ENCODE measurements around the gene ZBTB18. TPM values are rescaled to one million over a fixed set of nuclear protein-coding genes. Genes with fewer than 3 reads are reported as not detected.

The ZBTB18 gene
- polyA plus RNA-seq, 1 donor from 2014 or later, result 30.6 TPM

- no peaks in the 10 kb centered on the region for H3F3A ChIP-seq (ENCODE audit: insufficient read depth, low read length, poor library complexity, severe bottlenecking)
- H3K9me2 ChIP-seq (ENCODE audit: insufficient read depth, low read length), result no peaks in the 10 kb centered on the region
- no peak overlapping the region for H3K4me3 ChIP-seq (ENCODE audit: low read length)
- no peak overlapping the region for H2AFZ ChIP-seq (ENCODE audit: low read depth, low read length)
- peaks cover 6% of the 10 kb centered on the region for H3K79me2 ChIP-seq (replicated peaks; ENCODE audit: insufficient read depth, low read length)
- no peaks in the 10 kb centered on the region for H3K9me3 ChIP-seq (ENCODE audit: low read length)
- no peak overlapping the region for H3K4me2 ChIP-seq (ENCODE audit: low read length)
- H3K36me3 ChIP-seq (ENCODE audit: insufficient read depth, low read length), result no peaks in the 10 kb centered on the region
- no peak overlapping the region for H3K27ac ChIP-seq (ENCODE audit: low read length)
- no peaks in the 10 kb centered on the region for H3K27me3 ChIP-seq (ENCODE audit: insufficient read depth, low read depth, low read length)
- no peak for TF ChIP-seq SMC3 (conservative IDR thresholded peaks at IDR 0.05; ENCODE audit: poor library complexity)
- no peak for TF ChIP-seq RAD21 (conservative IDR thresholded peaks at IDR 0.05)
- TF ChIP-seq EP300 (conservative IDR thresholded peaks at IDR 0.05; ENCODE audit: poor library complexity, severe bottlenecking), result no peak
- TF ChIP-seq REST (IDR thresholded peaks at IDR 0.05; ENCODE audit: borderline replicate concordance), result no peak
- no peak for TF ChIP-seq MXI1 (conservative IDR thresholded peaks at IDR 0.05; ENCODE audit: poor library complexity, severe bottlenecking)
- TF ChIP-seq POLR2AphosphoS5 (IDR thresholded peaks at IDR 0.05), result no peak
- TF ChIP-seq CTCF (IDR thresholded peaks at IDR 0.05; ENCODE audit: poor library complexity, severe bottlenecking), result no peak
- no peak for TF ChIP-seq TAF1 (IDR thresholded peaks at IDR 0.05; ENCODE audit: low read depth)
- no peak for TF ChIP-seq EZH2 (IDR thresholded peaks at IDR 0.05; ENCODE audit: borderline replicate concordance, insufficient read depth, low read length, poor library complexity, severe bottlenecking)
- H3K9ac ChIP-seq (ENCODE audit: low read length), result no peak overlapping the region
- H4K20me1 ChIP-seq (ENCODE audit: insufficient read depth), result no peaks in the 10 kb centered on the region
Measured at GRCh38 chr1:244062156-244062725, 11.2 kb downstream of the ZBTB18 start.

- no peaks in the 10 kb centered on the region for H3K36me3 ChIP-seq (ENCODE audit: insufficient read depth, low read length)
- H3K27me3 ChIP-seq (ENCODE audit: insufficient read depth, low read depth, low read length), result no peaks in the 10 kb centered on the region
- no peak for TF ChIP-seq MXI1 (conservative IDR thresholded peaks at IDR 0.05; ENCODE audit: poor library complexity, severe bottlenecking)
- no peak for TF ChIP-seq TAF1 (IDR thresholded peaks at IDR 0.05; ENCODE audit: low read depth)
- no peak for TF ChIP-seq POLR2AphosphoS5 (IDR thresholded peaks at IDR 0.05)
- no peak for TF ChIP-seq RAD21 (conservative IDR thresholded peaks at IDR 0.05)
- no peak for TF ChIP-seq EP300 (conservative IDR thresholded peaks at IDR 0.05; ENCODE audit: poor library complexity, severe bottlenecking)
- TF ChIP-seq SMC3 (conservative IDR thresholded peaks at IDR 0.05; ENCODE audit: poor library complexity), result no peak
- no peak for TF ChIP-seq EZH2 (IDR thresholded peaks at IDR 0.05; ENCODE audit: borderline replicate concordance, insufficient read depth, low read length, poor library complexity, severe bottlenecking)
- TF ChIP-seq REST (IDR thresholded peaks at IDR 0.05; ENCODE audit: borderline replicate concordance), result no peak
- TF ChIP-seq CTCF (IDR thresholded peaks at IDR 0.05; ENCODE audit: poor library complexity, severe bottlenecking), result no peak
- H3K27ac ChIP-seq (ENCODE audit: low read length), result no peak overlapping the region
- no peak overlapping the region for H3K9ac ChIP-seq (ENCODE audit: low read length)
- no peaks in the 10 kb centered on the region for H4K20me1 ChIP-seq (ENCODE audit: insufficient read depth)
- H3K9me3 ChIP-seq (ENCODE audit: low read length), result no peaks in the 10 kb centered on the region
- H3K9me2 ChIP-seq (ENCODE audit: insufficient read depth, low read length), result no peaks in the 10 kb centered on the region
- H3K4me2 ChIP-seq (ENCODE audit: low read length), result no peak overlapping the region
- peaks cover 3% of the 10 kb centered on the region for H3K79me2 ChIP-seq (replicated peaks; ENCODE audit: insufficient read depth, low read length)
- no peak overlapping the region for H2AFZ ChIP-seq (ENCODE audit: low read depth, low read length)
- H3F3A ChIP-seq (ENCODE audit: insufficient read depth, low read length, poor library complexity, severe bottlenecking), result no peaks in the 10 kb centered on the region
- H3K4me3 ChIP-seq (ENCODE audit: low read length), result no peak overlapping the region
Measured at GRCh38 chr1:244063498-244063897, 12.4 kb downstream of the ZBTB18 start.
